Right ventricle myocardium superior (tissue), 1 donor: ENCODE measurements around the gene NSUN6. TPM values are rescaled to one million over a fixed set of nuclear protein-coding genes. Genes with fewer than 3 reads are reported as not detected.

ENCODE experiments used
- total RNA-seq: library from RNA; stranded (reverse); fragmentation: NEBNext Ultra II Directional; extraction: Animal tissue kit (Norgen Biotek cat#: 25700); gene quantifications from one replicate; pipeline ENCODE4 v1.2.1, GENCODE V29; 2021
- donor health status: DM: no; HTN: yes; CAD: no; lungs with severe emphysema.

The NSUN6 gene
- total RNA-seq, 1 donor from 2014 or later: 9.3 TPM

Other genes starting within 250 kb of the NSUN6 start
- gene ARL5B, start 7.8 kb upstream of the NSUN6 start, total RNA-seq: 5.4 TPM